ENCODE data around the gene MMP7. TPM values are rescaled to one million over a fixed set of nuclear protein-coding genes. Genes with fewer than 3 reads are reported as not detected.

MMP7 gene
- total and polyA plus RNA-seq, 2 donors from 2014 or later, result 101 to 1,380 TPM

- Histone ChIP-seq H3K27ac (ENCODE audit: low read depth in 2 of 2, low read length in 2 of 2) (no peak overlapping the region), H3K27me3 (ENCODE audit: control insufficient read depth, insufficient read depth, low read length) (no peaks in the 10 kb centered on the region), H3K4me3 (ENCODE audit: low read length in 3 of 3) (no peak overlapping the region), H3K36me3 (ENCODE audit: control insufficient read depth in 2 of 3, insufficient read depth in 3 of 3, low read length in 3 of 3) (no peaks in the 10 kb centered on the region), H3K4me1 (ENCODE audit: control insufficient read depth in 2 of 3, insufficient read depth in 2 of 3, low read depth in 1 of 3, low read length in 3 of 3) (peaks cover 0 to 4% (median 0%) of the 10 kb centered on the region in 3 donors), H3K9ac (ENCODE audit: low read length in 3 of 3) (no peak overlapping the region), H3K9me3 (ENCODE audit: control insufficient read depth in 2 of 3, insufficient read depth in 1 of 3, low read length in 3 of 3) (no peaks in the 10 kb centered on the region)
- FAIRE-seq, result peak; percentile 97
- peak; percentile 66 for TF ChIP-seq CTCF (IDR thresholded peaks at IDR 0.05; ENCODE audit: borderline replicate concordance, extremely low read depth, insufficient read depth)
- intact Hi-C loops (cut with DNase I), result loop anchor here (10.0 kb wide), 1 partner anchor 131 kb away; no protein-coding TSS in a partner anchor
- peak in 3 of 5 donors; percentile 27 to 93 (median 84) for DNase-seq
Measured at GRCh38 chr11:102495161-102496042, 35.1 kb downstream of the MMP7 start.

DNA sequence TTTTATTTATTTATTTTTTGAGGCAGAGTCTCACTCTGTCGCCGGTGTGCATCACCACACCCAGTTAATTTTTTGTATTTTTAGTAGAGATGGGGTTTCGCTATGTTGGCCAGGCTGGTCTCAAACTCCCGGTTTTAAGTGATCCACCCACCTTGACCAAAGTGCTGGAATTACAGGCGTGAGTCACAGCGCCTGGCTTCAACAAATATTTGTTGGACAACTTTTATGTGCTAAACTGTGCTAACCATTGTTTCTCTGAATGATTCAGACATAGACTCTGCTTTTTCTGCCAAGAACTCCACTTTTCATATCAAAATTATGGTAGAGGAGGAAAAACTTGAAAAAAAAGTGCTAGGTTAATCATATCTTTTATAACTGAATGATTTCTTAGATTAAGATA is 36.3 kb downstream of the MMP7 start:
- no peaks in the 10 kb centered on the region for H3K9me3 ChIP-seq (ENCODE audit: control insufficient read depth in 2 of 3, insufficient read depth in 1 of 3, low read length in 3 of 3)
- no peak for TF ChIP-seq CTCF (IDR thresholded peaks at IDR 0.05; ENCODE audit: borderline replicate concordance, extremely low read depth, insufficient read depth)
- DNase-seq, result no peak
- no peak overlapping the region for H3K9ac ChIP-seq (ENCODE audit: low read length in 3 of 3)
- peaks cover 0 to 4% (median 0%) of the 10 kb centered on the region in 3 donors for H3K4me1 ChIP-seq (ENCODE audit: control insufficient read depth in 2 of 3, insufficient read depth in 2 of 3, low read depth in 1 of 3, low read length in 3 of 3)
- no peaks in the 10 kb centered on the region for H3K36me3 ChIP-seq (ENCODE audit: control insufficient read depth in 2 of 3, insufficient read depth in 3 of 3, low read length in 3 of 3)
- H3K4me3 ChIP-seq (ENCODE audit: low read length in 3 of 3), result no peak overlapping the region
- intact Hi-C loops (cut with DNase I), result loop anchor here (10.0 kb wide), 1 partner anchor 129 kb away; no protein-coding TSS in a partner anchor
- FAIRE-seq, result no peak
- no peaks in the 10 kb centered on the region for H3K27me3 ChIP-seq (ENCODE audit: control insufficient read depth, insufficient read depth, low read length)
- no peak overlapping the region for H3K27ac ChIP-seq (ENCODE audit: low read depth in 2 of 2, low read length in 2 of 2)

DNA sequence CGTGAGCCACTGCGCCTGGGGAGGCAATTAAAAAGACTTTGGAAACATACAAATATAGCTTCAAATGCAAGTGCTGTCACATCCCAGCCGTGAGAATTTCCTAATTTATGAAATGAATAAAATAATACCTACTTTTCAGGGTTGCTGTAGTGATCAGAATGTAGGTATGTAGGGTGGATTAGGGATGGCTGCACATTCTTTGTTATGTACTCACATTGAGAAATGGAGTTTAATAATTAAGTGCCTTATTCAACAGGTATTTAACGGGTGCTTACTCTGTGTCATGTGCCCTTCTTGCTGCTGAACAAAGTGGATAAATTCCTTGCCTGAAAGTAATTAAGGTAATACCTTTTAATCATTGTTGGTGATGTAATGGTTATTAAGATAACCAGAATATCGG is 37.0 kb downstream of the MMP7 start:
- Histone ChIP-seq H3K9me3 (ENCODE audit: control insufficient read depth in 2 of 3, insufficient read depth in 1 of 3, low read length in 3 of 3) (no peaks in the 10 kb centered on the region), H3K36me3 (ENCODE audit: control insufficient read depth in 2 of 3, insufficient read depth in 3 of 3, low read length in 3 of 3) (no peaks in the 10 kb centered on the region), H3K27me3 (ENCODE audit: control insufficient read depth, insufficient read depth, low read length) (no peaks in the 10 kb centered on the region), H3K4me1 (ENCODE audit: control insufficient read depth in 2 of 3, insufficient read depth in 2 of 3, low read depth in 1 of 3, low read length in 3 of 3) (peaks cover 0 to 4% (median 0%) of the 10 kb centered on the region in 3 donors), H3K27ac (ENCODE audit: low read depth in 2 of 2, low read length in 2 of 2) (no peak overlapping the region), H3K4me3 (ENCODE audit: low read length in 3 of 3) (no peak overlapping the region), H3K9ac (ENCODE audit: low read length in 3 of 3) (no peak overlapping the region)
- DNase-seq (peak in 2 of 5 donors; percentile 35 to 42), FAIRE-seq (no peak)
- TF ChIP-seq CTCF (IDR thresholded peaks at IDR 0.05; ENCODE audit: borderline replicate concordance, extremely low read depth, insufficient read depth), result no peak
- intact Hi-C loops (cut with DNase I), result loop anchor here (10.0 kb wide), 1 partner anchor 129 kb away; no protein-coding TSS in a partner anchor
